Keratinocyte (primary cell): ENCODE measurements around the gene TRPM2. TPM values are rescaled to one million over a fixed set of nuclear protein-coding genes. Genes with fewer than 3 reads are reported as not detected.

Source experiments
- DNase-seq: peaks from one replicate; pipeline ENCODE4 v3.0.0-alpha.2; 2011; ENCODE audit warnings: low read depth, missing footprints, low spot score
- FAIRE-seq: peaks from 2 replicates; lab custom pipeline; 2011; peaks lifted over from hg19 to GRCh38; lab: Jason Lieb, UNC
- H2AFZ ChIP-seq: 2 replicates; pipeline ENCODE4 v1.6.0; 2012; ENCODE audit warnings: low read length, control low read depth, inconsistent platforms; ENCODE audit not compliant: control insufficient read depth
- H3K27ac ChIP-seq: 2 replicates; pipeline ENCODE4 v1.5.1; 2011; ENCODE audit warnings: low read length; ENCODE audit not compliant: control insufficient read depth, insufficient read depth
- H3K27me3 ChIP-seq: 3 replicates; pipeline ENCODE4 v1.6.0; 2011; ENCODE audit warnings: low read length; ENCODE audit not compliant: control insufficient read depth, insufficient read depth; ENCODE audit errors: extremely low read depth
- H3K36me3 ChIP-seq, 2 experiments: 2 replicates in 1 of 2; 3 replicates in 1 of 2; pipeline ENCODE4 v1.5.1; 2011; ENCODE audit warnings: low read length in 2 of 2, mild to moderate bottlenecking in 1 of 2; ENCODE audit not compliant: control insufficient read depth in 2 of 2, insufficient read depth in 2 of 2; ENCODE audit errors: extremely low read depth in 1 of 2
- H3K4me1 ChIP-seq: 3 replicates; pipeline ENCODE4 v1.5.1; 2011; ENCODE audit warnings: low read length; ENCODE audit not compliant: control insufficient read depth, insufficient read depth; ENCODE audit errors: extremely low read depth
- H3K4me2 ChIP-seq: 3 replicates; pipeline ENCODE4 v1.6.0; 2011; ENCODE audit warnings: low read depth, low read length; ENCODE audit not compliant: control insufficient read depth, insufficient read depth; ENCODE audit errors: extremely low read depth
- H3K4me3 ChIP-seq, 3 experiments: fragments of 200-600 bp in 1 of 3; sonication (generic) in 1 of 3; 2 replicates in 2 of 3; 3 replicates in 1 of 3; pipeline ENCODE4 v1.5.1; 2011 to 2016; ENCODE audit warnings: low read length in 3 of 3, mild to moderate bottlenecking in 3 of 3, control low read depth in 2 of 3, inconsistent platforms in 1 of 3, low read depth in 1 of 3, mixed read lengths in 1 of 3, mixed run types in 1 of 3, moderate library complexity in 1 of 3; ENCODE audit not compliant: control insufficient read depth in 2 of 3, insufficient read depth in 2 of 3; ENCODE audit errors: extremely low read depth in 1 of 3
- H3K79me2 ChIP-seq: 2 replicates; pipeline ENCODE4 v1.6.0; 2012; ENCODE audit warnings: low read length; ENCODE audit not compliant: control insufficient read depth, insufficient read depth
- H3K9ac ChIP-seq: 3 replicates; pipeline ENCODE4 v1.6.0; 2011; ENCODE audit warnings: low read length; ENCODE audit not compliant: control insufficient read depth, insufficient read depth; ENCODE audit errors: extremely low read depth
- H3K9me1 ChIP-seq: 3 replicates; pipeline ENCODE4 v1.6.0; 2011; ENCODE audit warnings: low read length; ENCODE audit not compliant: control insufficient read depth, insufficient read depth; ENCODE audit errors: extremely low read depth
- H3K9me3 ChIP-seq: 2 replicates; pipeline ENCODE4 v1.5.1; 2012; ENCODE audit warnings: low read depth, low read length; ENCODE audit not compliant: control insufficient read depth
- H4K20me1 ChIP-seq: 3 replicates; pipeline ENCODE4 v1.6.0; 2011; ENCODE audit warnings: low read length; ENCODE audit not compliant: control insufficient read depth, insufficient read depth; ENCODE audit errors: extremely low read depth
- CTCF ChIP-seq, 3 experiments: IDR thresholded peaks in 1 of 3; conservative IDR thresholded peaks in 1 of 3; optimal IDR thresholded peaks in 1 of 3; 2 replicates in 2 of 3; 3 replicates in 1 of 3; pipeline versions ENCODE3 to v1.5.1; 2011; ENCODE audit warnings: low read length in 3 of 3, mild to moderate bottlenecking in 3 of 3, moderate library complexity in 2 of 3, control low read depth in 1 of 3, inconsistent platforms in 1 of 3; ENCODE audit not compliant: insufficient read depth in 2 of 3; ENCODE audit errors: extremely low read depth in 1 of 3
- EZH2 ChIP-seq: IDR thresholded peaks from one replicate; pipeline ENCODE4 v1.6.1; 2012; ENCODE audit warnings: inconsistent platforms, mild to moderate bottlenecking, low read length, moderate library complexity
- dilution Hi-C: fragments of 300-500 bp; cut with MboI; formaldehyde crosslinking; loops from one replicate; pipeline ENCODE4 v1.7.0; 2020; ENCODE audit warnings: low sequenced_read_pairs; ENCODE audit not compliant: extremely low pct_ligation_motif_present
- polyA plus RNA-seq, 5 experiments: library from polyadenylated mRNA; depleted of rRNA in 3 of 5; stranded (reverse) in 3 of 5; stranded (forward) in 1 of 5; unstranded in 1 of 5; fragments of >200 nt; gene quantifications; 1 replicate in 1 of 5; 2 replicates in 3 of 5; 3 replicates in 1 of 5; pipeline versions ENCODE4 v1.2.1 to v1.2.3, GENCODE V29; 2011 to 2012; ENCODE audit warnings: missing spikeins in 2 of 5, low read depth in 1 of 5, low replicate concordance in 1 of 5

Gene TRPM2
- polyA plus RNA-seq, 1 donor (not counting 4 experiments of a cell fraction or from before 2014, with no cell fraction given) = 0.31 TPM

- no peak overlapping the region for H3K4me2 ChIP-seq
Measured at GRCh38 chr21:44370027-44370735, 16.8 kb downstream of the TRPM2 start.

GRCh38 chr21:44370786-44371410 lies 17.5 kb downstream of the TRPM2 start:
- no peaks in the 10 kb centered on the region for H3K36me3 ChIP-seq
- DNase-seq (no peak), FAIRE-seq (no peak)
- no peaks in the 10 kb centered on the region for H3K79me2 ChIP-seq
- H3K27me3 ChIP-seq = peaks cover 17% of the 10 kb centered on the region
- no peaks in the 10 kb centered on the region for H4K20me1 ChIP-seq
- H3K9ac ChIP-seq = no peak overlapping the region
- no peak overlapping the region for H3K4me3 ChIP-seq
- TF ChIP-seq EZH2 (no peak), CTCF (optimal IDR thresholded peaks at IDR 0.05 in 1 of 3, IDR thresholded peaks at IDR 0.05 in 1 of 3, conservative IDR thresholded peaks at IDR 0.05 in 1 of 3; ENCODE audit: extremely low read depth in 1 of 3, insufficient read depth in 2 of 3, low read length in 3 of 3) (no peak)
- no peak overlapping the region for H3K4me2 ChIP-seq
- no peak overlapping the region for H2AFZ ChIP-seq
- H3K4me1 ChIP-seq = no peaks in the 10 kb centered on the region
- no peak overlapping the region for H3K27ac ChIP-seq
- H3K9me1 ChIP-seq = no peaks in the 10 kb centered on the region
- H3K9me3 ChIP-seq = no peaks in the 10 kb centered on the region
- dilution Hi-C loops = no loop called here

More at GRCh38 chr21:44370027-44370735, 16.8 kb downstream of the TRPM2 start:
- Histone ChIP-seq H3K79me2 (no peaks in the 10 kb centered on the region), H3K27ac (no peak overlapping the region), H3K9me1 (no peaks in the 10 kb centered on the region), H3K4me3 (no peak overlapping the region), H3K27me3 (peaks cover 17% of the 10 kb centered on the region), H3K36me3 (no peaks in the 10 kb centered on the region), H3K9me3 (no peaks in the 10 kb centered on the region), H3K9ac (no peak overlapping the region), H2AFZ (no peak overlapping the region), H4K20me1 (no peaks in the 10 kb centered on the region), H3K4me1 (no peaks in the 10 kb centered on the region)
- TF ChIP-seq CTCF (optimal IDR thresholded peaks at IDR 0.05 in 1 of 3, IDR thresholded peaks at IDR 0.05 in 1 of 3, conservative IDR thresholded peaks at IDR 0.05 in 1 of 3; ENCODE audit: extremely low read depth in 1 of 3, insufficient read depth in 2 of 3, low read length in 3 of 3) = no peak
- no peak for TF ChIP-seq EZH2
- dilution Hi-C loops = no loop called here
- DNase-seq (no peak), FAIRE-seq (no peak)
